ENCODE measurements around the gene COBL. TPM values are rescaled to one million over a fixed set of nuclear protein-coding genes. Genes with fewer than 3 reads are reported as not detected.

The COBL gene
- total RNA-seq, 1 donor from 2014 or later: 53.2 TPM

DNA sequence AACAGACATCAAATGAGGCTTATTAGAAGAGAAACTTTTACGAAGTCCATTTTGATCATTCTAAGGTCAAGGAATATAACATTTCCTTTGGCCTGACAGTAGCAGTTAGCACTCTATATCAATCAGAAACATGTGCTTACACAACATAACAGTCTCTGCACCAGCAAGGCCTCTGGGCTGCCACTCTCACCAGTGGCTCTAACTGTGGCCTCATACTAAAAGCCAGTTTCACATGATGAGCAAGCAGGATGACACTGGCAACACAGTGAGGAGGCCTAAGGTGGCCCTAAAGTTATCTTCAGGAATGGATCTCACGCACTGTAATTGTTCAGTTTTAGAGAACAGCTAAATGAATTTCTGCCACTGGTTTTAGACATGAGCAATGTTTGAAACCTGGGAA, 126.8 kb downstream of the COBL start:
- Histone ChIP-seq H3K4me1 (ENCODE audit: control insufficient read depth in 3 of 3, insufficient read depth in 3 of 3, low read length in 3 of 3) (peaks cover 5 to 21% (median 7%) of the 10 kb centered on the region in 3 donors), H3K27ac (ENCODE audit: low read depth, low read length) (no peak overlapping the region), H3K4me3 (ENCODE audit: low read length in 3 of 3) (no peak overlapping the region), H3K27me3 (ENCODE audit: control insufficient read depth in 3 of 3, insufficient read depth in 3 of 3, low read length in 3 of 3) (no peaks in the 10 kb centered on the region), H3K9ac (ENCODE audit: low read depth in 1 of 3, low read length in 3 of 3) (no peak overlapping the region), H3K9me3 (ENCODE audit: control insufficient read depth in 3 of 3, low read length in 3 of 3) (no peaks in the 10 kb centered on the region), H3K36me3 (ENCODE audit: control insufficient read depth in 3 of 3, insufficient read depth in 3 of 3, low read length in 3 of 3) (peaks cover 2 to 5% (median 3%) of the 10 kb centered on the region in 3 donors)

DNA sequence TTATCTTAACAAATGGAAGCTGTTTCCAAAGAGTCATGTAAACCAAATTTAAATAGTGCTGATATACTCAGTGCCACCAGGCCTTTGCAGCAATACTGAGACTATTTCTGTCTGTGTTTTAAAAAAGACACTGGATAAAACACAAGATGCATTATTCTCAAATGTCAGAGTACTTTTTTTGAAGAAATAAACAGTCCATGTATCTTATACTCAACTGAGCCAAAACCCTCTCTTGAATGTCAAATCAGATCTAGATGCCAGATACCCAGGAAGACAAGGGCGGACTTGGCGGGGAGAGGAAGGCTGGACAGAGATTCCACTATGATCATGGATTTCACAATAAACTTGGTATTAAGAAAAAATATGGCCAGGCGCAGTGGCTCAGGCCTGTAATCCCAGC, 127.6 kb downstream of the COBL start:
- H3K9ac ChIP-seq (ENCODE audit: low read depth in 1 of 3, low read length in 3 of 3): no peak overlapping the region
- H3K27me3 ChIP-seq (ENCODE audit: control insufficient read depth in 3 of 3, insufficient read depth in 3 of 3, low read length in 3 of 3): no peaks in the 10 kb centered on the region
- H3K4me3 ChIP-seq (ENCODE audit: low read length in 3 of 3): no peak overlapping the region
- H3K9me3 ChIP-seq (ENCODE audit: control insufficient read depth in 3 of 3, low read length in 3 of 3): no peaks in the 10 kb centered on the region
- peaks cover 2 to 5% (median 3%) of the 10 kb centered on the region in 3 donors for H3K36me3 ChIP-seq (ENCODE audit: control insufficient read depth in 3 of 3, insufficient read depth in 3 of 3, low read length in 3 of 3)
- peaks cover 5 to 21% (median 7%) of the 10 kb centered on the region in 3 donors for H3K4me1 ChIP-seq (ENCODE audit: control insufficient read depth in 3 of 3, insufficient read depth in 3 of 3, low read length in 3 of 3)
- H3K27ac ChIP-seq (ENCODE audit: low read depth, low read length): no peak overlapping the region

DNA sequence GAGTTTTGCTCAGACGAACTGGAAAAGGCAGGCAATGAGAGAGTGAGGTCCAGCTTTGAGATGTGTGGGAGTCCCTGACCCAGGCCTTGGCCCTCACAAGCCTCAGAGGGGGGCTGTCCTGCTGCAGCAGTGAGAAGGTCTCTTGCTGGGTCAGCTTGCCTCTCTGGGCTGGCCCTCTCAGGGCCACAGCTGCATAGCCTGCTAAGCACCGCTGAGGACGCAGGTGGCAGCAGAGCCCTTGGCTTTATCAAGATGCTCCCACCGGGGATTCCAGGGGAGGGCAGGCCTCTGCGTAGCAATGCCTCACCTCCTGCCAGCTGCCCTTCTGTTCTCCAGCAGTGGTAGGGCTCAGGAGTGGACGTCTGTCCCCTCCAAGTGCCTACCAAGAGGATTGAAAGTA, 128.7 kb downstream of the COBL start:
- no peaks in the 10 kb centered on the region for H3K9me3 ChIP-seq (ENCODE audit: control insufficient read depth in 3 of 3, low read length in 3 of 3)
- no peaks in the 10 kb centered on the region for H3K27me3 ChIP-seq (ENCODE audit: control insufficient read depth in 3 of 3, insufficient read depth in 3 of 3, low read length in 3 of 3)
- no peak overlapping the region for H3K4me3 ChIP-seq (ENCODE audit: low read length in 3 of 3)
- peak overlapping the region in 1 of 3 donors; percentile 40 for H3K9ac ChIP-seq (ENCODE audit: low read depth in 1 of 3, low read length in 3 of 3)
- H3K4me1 ChIP-seq (ENCODE audit: control insufficient read depth in 3 of 3, insufficient read depth in 3 of 3, low read length in 3 of 3): peaks cover 5 to 21% (median 7%) of the 10 kb centered on the region in 3 donors
- peak overlapping the region; percentile 17 for H3K27ac ChIP-seq (ENCODE audit: low read depth, low read length)
- H3K36me3 ChIP-seq (ENCODE audit: control insufficient read depth in 3 of 3, insufficient read depth in 3 of 3, low read length in 3 of 3): peaks cover 2 to 5% (median 5%) of the 10 kb centered on the region in 3 donors

DNA sequence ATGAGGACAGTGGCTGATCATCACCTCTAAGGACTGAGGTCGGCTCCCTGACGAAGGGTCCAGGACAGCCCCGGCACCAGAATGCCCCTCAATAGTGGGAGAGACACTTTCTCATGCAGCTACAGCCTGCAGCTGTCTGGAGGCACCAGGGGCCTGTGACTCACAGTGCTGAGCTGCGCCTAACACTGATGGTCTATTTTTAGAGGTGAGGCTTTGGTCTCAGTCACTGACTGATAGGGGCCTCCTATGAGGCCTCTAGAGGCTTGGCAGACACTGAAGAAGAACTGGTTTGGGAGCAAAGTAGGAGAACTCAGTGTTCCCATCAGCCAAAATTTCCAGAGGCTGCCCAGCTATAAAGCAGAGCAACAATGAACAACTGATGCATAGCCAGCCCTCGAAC, 130.1 kb downstream of the COBL start:
- Histone ChIP-seq H3K9ac (ENCODE audit: low read depth in 1 of 3, low read length in 3 of 3) (no peak overlapping the region), H3K4me1 (ENCODE audit: control insufficient read depth in 3 of 3, insufficient read depth in 3 of 3, low read length in 3 of 3) (peaks cover 5 to 21% (median 7%) of the 10 kb centered on the region in 3 donors), H3K36me3 (ENCODE audit: control insufficient read depth in 3 of 3, insufficient read depth in 3 of 3, low read length in 3 of 3) (peaks cover 0 to 6% (median 5%) of the 10 kb centered on the region in 3 donors), H3K27me3 (ENCODE audit: control insufficient read depth in 3 of 3, insufficient read depth in 3 of 3, low read length in 3 of 3) (no peaks in the 10 kb centered on the region), H3K4me3 (ENCODE audit: low read length in 3 of 3) (no peak overlapping the region), H3K27ac (ENCODE audit: low read depth, low read length) (no peak overlapping the region), H3K9me3 (ENCODE audit: control insufficient read depth in 3 of 3, low read length in 3 of 3) (no peaks in the 10 kb centered on the region)

DNA sequence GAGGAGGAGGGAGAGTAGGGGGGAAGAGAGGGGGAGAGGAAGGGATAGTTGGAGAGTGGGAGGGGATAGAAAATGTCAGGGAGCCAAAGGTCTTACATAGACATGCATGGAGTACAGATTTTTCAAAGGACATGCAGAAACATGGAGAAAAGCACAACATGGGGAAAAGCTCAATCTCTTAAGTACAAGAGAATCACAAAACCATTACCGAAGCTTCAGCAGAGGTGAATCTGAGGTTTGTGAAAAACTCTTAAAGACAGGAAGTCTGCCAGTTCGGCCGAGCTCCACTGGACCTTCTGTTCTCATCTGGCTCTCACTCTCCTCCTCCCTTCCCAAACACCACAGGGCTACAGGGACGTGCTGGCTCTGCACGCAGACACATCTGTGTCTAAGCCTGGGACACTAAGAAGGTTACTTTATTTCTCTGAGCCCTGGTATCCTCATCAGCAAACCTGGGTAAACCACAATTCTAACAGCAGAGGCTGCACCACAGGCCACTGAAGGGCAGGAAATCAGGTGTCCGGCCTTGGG, 133.9 kb downstream of the COBL start:
- Histone ChIP-seq H3K9me3 (ENCODE audit: control insufficient read depth in 3 of 3, low read length in 3 of 3) (no peaks in the 10 kb centered on the region), H3K4me1 (ENCODE audit: control insufficient read depth in 3 of 3, insufficient read depth in 3 of 3, low read length in 3 of 3) (peaks cover 0 to 10% (median under 1%) of the 10 kb centered on the region in 3 donors), H3K27ac (ENCODE audit: low read depth, low read length) (no peak overlapping the region), H3K9ac (ENCODE audit: low read depth in 1 of 3, low read length in 3 of 3) (no peak overlapping the region), H3K36me3 (ENCODE audit: control insufficient read depth in 3 of 3, insufficient read depth in 3 of 3, low read length in 3 of 3) (peaks cover 0 to 3% (median 1%) of the 10 kb centered on the region in 3 donors), H3K27me3 (ENCODE audit: control insufficient read depth in 3 of 3, insufficient read depth in 3 of 3, low read length in 3 of 3) (no peaks in the 10 kb centered on the region), H3K4me3 (ENCODE audit: low read length in 3 of 3) (no peak overlapping the region)

DNA sequence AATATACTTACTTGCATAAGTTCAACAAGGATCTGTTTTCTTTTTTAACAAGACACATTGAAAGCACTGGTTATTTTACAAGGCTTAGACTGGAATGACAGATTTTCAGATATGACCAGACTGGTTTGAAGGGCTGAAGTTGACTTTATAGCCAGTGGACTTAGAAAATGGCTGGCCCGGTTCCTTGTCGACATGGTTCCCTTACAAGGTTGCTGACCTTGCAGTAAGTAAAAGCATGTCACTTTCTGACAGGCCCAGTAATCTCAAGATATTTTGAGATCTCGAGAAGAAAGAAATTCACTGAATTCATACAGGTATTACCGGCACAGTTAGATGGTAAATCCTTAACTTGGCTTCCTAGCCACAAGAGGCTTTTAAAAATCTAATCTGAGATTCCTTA, 136.5 kb downstream of the COBL start:
- Histone ChIP-seq H3K27me3 (ENCODE audit: control insufficient read depth in 3 of 3, insufficient read depth in 3 of 3, low read length in 3 of 3) (peaks cover 0 to 2% (median 0%) of the 10 kb centered on the region in 3 donors), H3K27ac (ENCODE audit: low read depth, low read length) (no peak overlapping the region), H3K4me3 (ENCODE audit: low read length in 3 of 3) (no peak overlapping the region), H3K4me1 (ENCODE audit: control insufficient read depth in 3 of 3, insufficient read depth in 3 of 3, low read length in 3 of 3) (no peaks in the 10 kb centered on the region), H3K36me3 (ENCODE audit: control insufficient read depth in 3 of 3, insufficient read depth in 3 of 3, low read length in 3 of 3) (peaks cover 0 to 3% (median 0%) of the 10 kb centered on the region in 3 donors), H3K9ac (ENCODE audit: low read depth in 1 of 3, low read length in 3 of 3) (no peak overlapping the region), H3K9me3 (ENCODE audit: control insufficient read depth in 3 of 3, low read length in 3 of 3) (no peaks in the 10 kb centered on the region)

DNA sequence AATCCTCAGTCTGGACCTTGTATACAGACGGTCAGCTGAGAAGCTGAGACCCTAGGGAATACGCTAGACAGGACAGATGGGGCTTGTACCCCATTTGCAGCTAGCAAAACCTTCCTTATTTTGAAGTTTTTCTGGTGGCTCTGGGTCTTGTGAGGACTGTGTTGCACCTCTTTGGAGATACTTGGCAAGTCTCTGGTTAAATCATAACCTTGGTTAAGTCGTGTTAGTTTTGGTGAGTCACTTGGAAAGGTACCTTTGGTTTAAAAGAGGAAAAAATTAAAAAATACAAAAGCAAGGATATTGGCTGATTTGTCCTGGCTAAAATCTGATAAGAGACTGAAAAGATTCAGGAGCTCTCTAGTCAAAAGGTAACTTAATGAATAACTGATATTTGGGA, 140.6 kb downstream of the COBL start:
- Histone ChIP-seq H3K27me3 (ENCODE audit: control insufficient read depth in 3 of 3, insufficient read depth in 3 of 3, low read length in 3 of 3) (peaks cover 0 to 2% (median 0%) of the 10 kb centered on the region in 3 donors), H3K4me1 (ENCODE audit: control insufficient read depth in 3 of 3, insufficient read depth in 3 of 3, low read length in 3 of 3) (no peaks in the 10 kb centered on the region), H3K9ac (ENCODE audit: low read depth in 1 of 3, low read length in 3 of 3) (no peak overlapping the region), H3K36me3 (ENCODE audit: control insufficient read depth in 3 of 3, insufficient read depth in 3 of 3, low read length in 3 of 3) (no peaks in the 10 kb centered on the region), H3K9me3 (ENCODE audit: control insufficient read depth in 3 of 3, low read length in 3 of 3) (no peaks in the 10 kb centered on the region), H3K4me3 (ENCODE audit: low read length in 3 of 3) (no peak overlapping the region), H3K27ac (ENCODE audit: low read depth, low read length) (no peak overlapping the region)

DNA sequence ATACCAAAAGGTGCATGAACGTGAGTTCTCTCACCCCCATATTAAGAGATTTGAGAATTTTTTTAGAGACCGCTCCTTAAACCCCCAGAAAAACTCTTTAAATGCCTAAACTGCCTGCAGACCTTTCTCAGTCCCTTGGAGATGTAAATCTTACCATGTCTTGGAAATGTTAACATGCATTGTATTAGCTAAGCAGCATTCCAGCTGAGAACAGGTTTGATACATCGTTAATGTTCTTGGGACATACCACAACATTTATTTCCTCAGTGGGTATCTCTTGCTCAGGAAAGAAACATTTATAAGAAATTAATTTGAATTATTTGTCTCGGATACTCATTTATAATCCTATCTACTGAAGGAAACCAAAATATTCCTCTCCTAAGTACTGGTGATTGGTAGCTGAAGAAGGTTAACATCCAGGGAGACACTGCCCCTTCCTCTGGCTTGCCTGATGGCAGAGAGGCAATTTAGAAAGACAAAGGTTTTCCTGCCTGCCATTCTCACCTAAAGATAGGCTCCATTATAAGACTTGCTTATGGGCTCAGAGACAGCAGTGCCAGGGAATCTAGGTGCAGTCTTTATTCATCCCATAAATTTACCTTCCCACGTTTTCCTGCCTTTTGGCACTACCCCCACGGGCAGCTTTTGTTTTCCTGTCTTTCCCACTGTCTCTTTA, 141.2 kb downstream of the COBL start:
- Histone ChIP-seq H3K4me1 (ENCODE audit: control insufficient read depth in 3 of 3, insufficient read depth in 3 of 3, low read length in 3 of 3) (no peaks in the 10 kb centered on the region), H3K9me3 (ENCODE audit: control insufficient read depth in 3 of 3, low read length in 3 of 3) (no peaks in the 10 kb centered on the region), H3K36me3 (ENCODE audit: control insufficient read depth in 3 of 3, insufficient read depth in 3 of 3, low read length in 3 of 3) (no peaks in the 10 kb centered on the region), H3K27ac (ENCODE audit: low read depth, low read length) (no peak overlapping the region), H3K4me3 (ENCODE audit: low read length in 3 of 3) (no peak overlapping the region), H3K9ac (ENCODE audit: low read depth in 1 of 3, low read length in 3 of 3) (no peak overlapping the region), H3K27me3 (ENCODE audit: control insufficient read depth in 3 of 3, insufficient read depth in 3 of 3, low read length in 3 of 3) (peaks cover 0 to 2% (median 0%) of the 10 kb centered on the region in 3 donors)

DNA sequence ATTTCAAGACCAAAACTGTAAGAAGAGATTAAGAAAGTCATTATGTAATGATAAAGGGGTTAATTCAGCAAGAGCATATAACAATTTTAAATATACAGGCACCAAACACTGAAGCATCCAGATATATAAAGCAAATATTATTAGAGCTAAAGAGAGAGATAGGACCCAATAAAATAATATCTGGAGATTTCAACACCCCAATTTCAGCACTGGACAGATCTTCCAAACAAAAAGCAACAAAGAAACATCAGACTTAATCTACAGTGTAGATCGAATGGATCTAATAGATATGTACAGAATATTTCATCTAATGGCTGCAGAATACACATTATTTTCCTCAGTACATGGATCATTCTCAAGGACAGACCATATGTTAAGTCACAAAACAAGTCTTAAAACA, 151.3 kb downstream of the COBL start:
- peaks cover 0 to 6% (median 3%) of the 10 kb centered on the region in 3 donors for H3K4me1 ChIP-seq (ENCODE audit: control insufficient read depth in 3 of 3, insufficient read depth in 3 of 3, low read length in 3 of 3)
- no peak overlapping the region for H3K4me3 ChIP-seq (ENCODE audit: low read length in 3 of 3)
- H3K9ac ChIP-seq (ENCODE audit: low read depth in 1 of 3, low read length in 3 of 3): no peak overlapping the region
- H3K27ac ChIP-seq (ENCODE audit: low read depth, low read length): no peak overlapping the region
- no peaks in the 10 kb centered on the region for H3K36me3 ChIP-seq (ENCODE audit: control insufficient read depth in 3 of 3, insufficient read depth in 3 of 3, low read length in 3 of 3)
- no peaks in the 10 kb centered on the region for H3K27me3 ChIP-seq (ENCODE audit: control insufficient read depth in 3 of 3, insufficient read depth in 3 of 3, low read length in 3 of 3)
- H3K9me3 ChIP-seq (ENCODE audit: control insufficient read depth in 3 of 3, low read length in 3 of 3): no peaks in the 10 kb centered on the region

DNA sequence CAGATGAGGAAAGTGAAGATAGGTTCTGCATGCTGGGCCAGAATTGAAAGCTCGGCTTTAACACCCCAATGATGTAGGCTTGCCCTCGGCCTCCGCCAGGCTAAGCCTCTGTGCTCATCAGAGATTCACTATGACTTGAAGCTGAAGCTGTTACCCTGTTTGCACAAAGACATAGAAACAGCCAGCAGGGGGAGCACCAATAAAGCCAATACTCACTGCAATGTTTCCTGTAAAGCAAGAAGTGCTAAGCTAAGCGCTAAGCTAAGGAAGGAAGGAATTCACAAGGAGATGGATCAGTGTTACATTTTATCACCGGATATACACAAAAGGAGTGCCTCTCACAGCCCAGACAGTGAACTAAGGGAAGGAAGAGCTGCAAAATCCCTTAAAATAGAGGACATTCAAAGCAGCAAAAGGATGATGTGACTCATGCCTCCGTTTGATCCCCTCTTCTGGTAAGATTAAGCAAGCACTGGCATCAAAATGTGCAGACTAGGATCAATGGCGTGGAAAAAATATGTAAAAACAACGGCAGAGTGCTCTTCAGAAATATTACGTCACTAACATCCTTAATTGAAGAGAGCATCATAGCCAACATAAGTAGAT, 153.8 kb downstream of the COBL start:
- peaks cover 0 to 4% (median 0%) of the 10 kb centered on the region in 3 donors for H3K27me3 ChIP-seq (ENCODE audit: control insufficient read depth in 3 of 3, insufficient read depth in 3 of 3, low read length in 3 of 3)
- H3K4me1 ChIP-seq (ENCODE audit: control insufficient read depth in 3 of 3, insufficient read depth in 3 of 3, low read length in 3 of 3): peaks cover 0 to 7% (median 3%) of the 10 kb centered on the region in 3 donors
- no peaks in the 10 kb centered on the region for H3K36me3 ChIP-seq (ENCODE audit: control insufficient read depth in 3 of 3, insufficient read depth in 3 of 3, low read length in 3 of 3)
- no peaks in the 10 kb centered on the region for H3K9me3 ChIP-seq (ENCODE audit: control insufficient read depth in 3 of 3, low read length in 3 of 3)
- no peak overlapping the region for H3K4me3 ChIP-seq (ENCODE audit: low read length in 3 of 3)
- H3K27ac ChIP-seq (ENCODE audit: low read depth, low read length): no peak overlapping the region
- no peak overlapping the region for H3K9ac ChIP-seq (ENCODE audit: low read depth in 1 of 3, low read length in 3 of 3)

All from skeletal muscle tissue (tissue), 4 donors.